Sigmoid colon (tissue), 4 donors: Measurements from ENCODE around the gene SPATA2L.

Experiments used
- CTCF ChIP-seq, 4 experiments: fragments of 450-650 bp in 3 of 4; fragments of 200-600 bp in 1 of 4; IDR thresholded peaks; one replicate each; pipeline ENCODE4 v1.5.1; 2016 to 2019; ENCODE audit warnings: antibody characterized with exemption in 4 of 4, mild to moderate bottlenecking in 3 of 4, moderate library complexity in 2 of 4
- POLR2AphosphoS5 ChIP-seq, 4 donors: sonication (generic); formaldehyde crosslinking; IDR thresholded peaks; one replicate each; pipeline ENCODE4 v1.6.1; 2017; ENCODE audit warnings: antibody characterized with exemption in 4 of 4

GRCh38 chr16:89729293-89729692, 27.8 kb upstream of the SPATA2L start:
- no peak for TF ChIP-seq CTCF (IDR thresholded peaks at IDR 0.05)
- no peak for TF ChIP-seq POLR2AphosphoS5 (IDR thresholded peaks at IDR 0.05)
